Motor neuron (in vitro differentiated cells): ENCODE results near the gene EXOC3L2. TPM values are rescaled to one million over a fixed set of nuclear protein-coding genes. Genes with fewer than 3 reads are reported as not detected.
A peak's percentile ranks its signal among the peaks of the same experiment; 100 is the strongest.
"Not testable (repeated sequence)": the region's sequence is repeated elsewhere in the genome, so short reads cannot be mapped to it uniquely, and the experiment has no call there.

ENCODE experiments used
- ATAC-seq, 8 experiments: fragments of 200-7000 bp; cut with Tn5 transposase; replicated peaks in 6 of 8; 2 replicates each; pipeline ENCODE4 v1.8.0; 2021; ENCODE audit warnings: mild to moderate bottlenecking in 8 of 8, moderate library complexity in 8 of 8
- H3K27ac ChIP-seq, 2 donors: fragments of 250-450 bp; sonication (Bioruptor Pico); 2 replicates each; pipeline ENCODE4 v1.9.0; 2021; ENCODE audit warnings: antibody characterized with exemption in 2 of 2, mild to moderate bottlenecking in 2 of 2, moderate library complexity in 1 of 2
- H3K4me1 ChIP-seq, 2 donors: fragments of 250-450 bp; sonication (Bioruptor Pico); replicated peaks in 1 of 2; 2 replicates each; pipeline ENCODE4 v1.6.1; 2021; ENCODE audit warnings: antibody characterized with exemption in 2 of 2, mild to moderate bottlenecking in 2 of 2, moderate library complexity in 1 of 2
- H3K4me3 ChIP-seq, 5 donors: fragments of 250-450 bp; sonication (Bioruptor Pico); 2 replicates each; pipeline ENCODE4 v1.9.0; 2021; ENCODE audit warnings: antibody characterized with exemption in 5 of 5, mild to moderate bottlenecking in 5 of 5, moderate library complexity in 4 of 5
- WGBS, 10 experiments: fragments of 450-650 bp; shearing (Covaris generic); methylation state at CpG; one replicate each; pipeline ENCODE4 v1.0.0; 2022; 5-methylcytosine and 5-hydroxymethylcytosine counted together
- in situ Hi-C, 9 experiments: fragments of 400-800 bp; cut with MboI; loops; one replicate each; pipeline ENCODE4 v1.15.0; 2021; ENCODE audit warnings: low sequenced_read_pairs in 9 of 9, low pct_unique_long_range_greater_than_20kb in 2 of 9; ENCODE audit not compliant: unreplicated experiment in 9 of 9
- total RNA-seq, 8 experiments: library from RNA; unstranded; fragments of 300-600 nt; gene quantifications; 2 replicates each; pipeline versions ENCODE4 v1.2.3 to v1.2.4, GENCODE V29; 2022

EXOC3L2 gene
- total RNA-seq, 8 experiments from 2014 or later, result 0.04 to 0.51 (median 0.24) TPM; not detected in 1

GRCh38 chr19:45231891-45232290, 13.3 kb downstream of the EXOC3L2 start:
- Histone ChIP-seq H3K4me1 (no peaks in the 10 kb centered on the region), H3K27ac (no peak overlapping the region), H3K4me3 (no peak overlapping the region)
- in situ Hi-C loops, result no loop called here
- WGBS, 10 experiments, result 71 to 88% methylated on average over 1 to 2 of the region's 3 CpGs; no CpG with 5 or more reads in 8 of the 10 experiments
- ATAC-seq, result no peak

GRCh38 chr19:45229056-45229455, 16.2 kb downstream of the EXOC3L2 start:
- H3K4me1 ChIP-seq, result not testable (repeated sequence)

GRCh38 chr19:45224645-45225044, 20.6 kb downstream of the EXOC3L2 start:
- no peak for ATAC-seq
- H3K4me1 ChIP-seq, result no peaks in the 10 kb centered on the region
- no CpG with 5 or more reads among the region's 11 CpGs for WGBS, 10 experiments
- H3K27ac ChIP-seq, result no peak overlapping the region
- no peak overlapping the region for H3K4me3 ChIP-seq
- in situ Hi-C loops, result no loop called here

More at GRCh38 chr19:45229056-45229455, 16.2 kb downstream of the EXOC3L2 start:
- H3K27ac ChIP-seq, H3K4me3 ChIP-seq, in situ Hi-C loops, ATAC-seq: not testable (repeated sequence)
- WGBS, 10 experiments, result 43 to 92% (median 67%) methylated on average over 1 to 2 of the region's 2 CpGs; no CpG with 5 or more reads in 5 of the 10 experiments

GRCh38 chr19:45223879-45224278, 21.3 kb downstream of the EXOC3L2 start:
- 29 to 86% (median 81%) methylated on average over 1 to 2 of the region's 5 CpGs; no CpG with 5 or more reads in 6 of the 10 experiments for WGBS, 10 experiments
- no peak for ATAC-seq
- H3K27ac ChIP-seq, result no peak overlapping the region
- in situ Hi-C loops, result no loop called here
- no peaks in the 10 kb centered on the region for H3K4me1 ChIP-seq
- no peak overlapping the region for H3K4me3 ChIP-seq

- WGBS, 10 experiments, result 72 to 95% (median 83%) methylated on average over 2 to 5 of the region's 6 CpGs; no CpG with 5 or more reads in 3 of the 10 experiments
- ATAC-seq, result no peak
- in situ Hi-C loops, result no loop called here
- H3K4me1 ChIP-seq, result no peaks in the 10 kb centered on the region
- H3K27ac ChIP-seq, result no peak overlapping the region
- H3K4me3 ChIP-seq, result no peak overlapping the region
Measured at GRCh38 chr19:45222724-45223123, 22.5 kb downstream of the EXOC3L2 start.

GRCh38 chr19:45218911-45219743, 26.1 kb downstream of the EXOC3L2 start:
- ATAC-seq, result peak in 3 of 8 experiments; percentile 56 to 66 (median 65)
- H3K4me1 ChIP-seq, result peaks cover 0 to 5% of the 10 kb centered on the region in 2 donors
- 0 to 87% (median 68%) methylated on average over 2 to 16 of the region's 18 CpGs; no CpG with 5 or more reads in 1 of the 10 experiments for WGBS, 10 experiments
- no peak overlapping the region for H3K4me3 ChIP-seq
- in situ Hi-C loops, result no loop called here
- no peak overlapping the region for H3K27ac ChIP-seq

GRCh38 chr19:45218426-45218825, 26.8 kb downstream of the EXOC3L2 start:
- ATAC-seq, result no peak

GRCh38 chr19:45217957-45218334, 27.3 kb downstream of the EXOC3L2 start:
- H3K4me1 ChIP-seq, result peaks cover 0 to 5% of the 10 kb centered on the region in 2 donors
- no peak overlapping the region for H3K4me3 ChIP-seq
- in situ Hi-C loops, result no loop called here
- no peak overlapping the region for H3K27ac ChIP-seq
- no peak for ATAC-seq
- no CpG with 5 or more reads among the region's 14 CpGs for WGBS, 10 experiments

More at GRCh38 chr19:45218426-45218825, 26.8 kb downstream of the EXOC3L2 start:
- H3K27ac ChIP-seq, result no peak overlapping the region
- 0 to 100% (median 45%) methylated on average over 1 to 4 of the region's 4 CpGs; no CpG with 5 or more reads in 5 of the 10 experiments for WGBS, 10 experiments
- H3K4me3 ChIP-seq, result no peak overlapping the region
- in situ Hi-C loops, result no loop called here
- H3K4me1 ChIP-seq, result peaks cover 0 to 5% of the 10 kb centered on the region in 2 donors

GRCh38 chr19:45217193-45217956, 27.8 kb downstream of the EXOC3L2 start:
- Histone ChIP-seq H3K27ac (no peak overlapping the region), H3K4me1 (peaks cover 0 to 5% of the 10 kb centered on the region in 2 donors), H3K4me3 (peak overlapping the region in 3 of 5 donors; percentile 6 to 15 (median 14))
- ATAC-seq, result peak; percentile 28 to 89 (median 80)
- in situ Hi-C loops, result no loop called here
- 0 to 57% (median 21%) methylated on average over 1 to 20 of the region's 46 CpGs; no CpG with 5 or more reads in 4 of the 10 experiments for WGBS, 10 experiments

- H3K27ac ChIP-seq, result no peak overlapping the region
- no peak overlapping the region for H3K4me3 ChIP-seq
- WGBS, 10 experiments, result 46 to 85% (median 64%) methylated on average over 1 to 6 of the region's 6 CpGs; no CpG with 5 or more reads in 1 of the 10 experiments
- no peak for ATAC-seq
- H3K4me1 ChIP-seq, result peaks cover 0 to 7% of the 10 kb centered on the region in 2 donors
- in situ Hi-C loops, result no loop called here
Measured at GRCh38 chr19:45216667-45217066, 28.5 kb downstream of the EXOC3L2 start.

- WGBS, 10 experiments, result 5 to 72% (median 42%) methylated on average over 1 to 5 of the region's 35 CpGs; no CpG with 5 or more reads in 1 of the 10 experiments
- ATAC-seq, result peak in 5 of 8 experiments; percentile 50 to 67 (median 59)
Measured at GRCh38 chr19:45215391-45216191, 29.6 kb downstream of the EXOC3L2 start.

GRCh38 chr19:45213031-45213430, 32.2 kb downstream of the EXOC3L2 start:
- Histone ChIP-seq H3K27ac (no peak overlapping the region), H3K4me3 (no peak overlapping the region), H3K4me1 (peaks cover 0 to 13% of the 10 kb centered on the region in 2 donors)
- in situ Hi-C loops, result no loop called here
- ATAC-seq, result no peak
- WGBS, 10 experiments, result 20% methylated on average over 1 of the region's 23 CpGs; no CpG with 5 or more reads in 9 of the 10 experiments

More at GRCh38 chr19:45215391-45216191, 29.6 kb downstream of the EXOC3L2 start:
- Histone ChIP-seq H3K4me1 (peaks cover 0 to 13% of the 10 kb centered on the region in 2 donors), H3K27ac (no peak overlapping the region), H3K4me3 (no peak overlapping the region)
- in situ Hi-C loops, result no loop called here
